Transverse colon (tissue), 1 donor: ENCODE measurements around the gene TFAP2A.

Source experiments
- EP300 ChIP-seq: sonication (generic); formaldehyde crosslinking; IDR thresholded peaks from one replicate; pipeline ENCODE4 v1.6.1; 2017; ENCODE audit warnings: antibody characterized with exemption, low read depth
- POLR2A ChIP-seq: fragments of 450-650 bp; IDR thresholded peaks from one replicate; pipeline ENCODE4 v1.6.1; 2016; ENCODE audit warnings: antibody characterized with exemption, mild to moderate bottlenecking, moderate library complexity

- TF ChIP-seq POLR2A (no peak), EP300 (no peak)
Measured at GRCh38 chr6:10410207-10411050, 4.4 kb downstream of the TFAP2A start.
